Tibial nerve (tissue), 3 donors: Measurements from ENCODE around the gene PPP2R3A.

Experiments
- POLR2A ChIP-seq, 2 donors: fragments of 450-650 bp; IDR thresholded peaks; one replicate each; pipeline ENCODE4 v1.6.1; 2017; ENCODE audit warnings: antibody characterized with exemption in 2 of 2, mild to moderate bottlenecking in 2 of 2, moderate library complexity in 2 of 2
- TF ChIP-seq, protein P1 (sequence below), 5 experiments: fragments of 200-600 bp in 3 of 5; fragments of 450-650 bp in 2 of 5; sonication (generic) in 3 of 5; IDR thresholded peaks; one replicate each; pipeline ENCODE4 v1.5.1; 2016 to 2019; ENCODE audit warnings: antibody characterized with exemption in 5 of 5, mild to moderate bottlenecking in 3 of 5, moderate library complexity in 2 of 5

DNA sequence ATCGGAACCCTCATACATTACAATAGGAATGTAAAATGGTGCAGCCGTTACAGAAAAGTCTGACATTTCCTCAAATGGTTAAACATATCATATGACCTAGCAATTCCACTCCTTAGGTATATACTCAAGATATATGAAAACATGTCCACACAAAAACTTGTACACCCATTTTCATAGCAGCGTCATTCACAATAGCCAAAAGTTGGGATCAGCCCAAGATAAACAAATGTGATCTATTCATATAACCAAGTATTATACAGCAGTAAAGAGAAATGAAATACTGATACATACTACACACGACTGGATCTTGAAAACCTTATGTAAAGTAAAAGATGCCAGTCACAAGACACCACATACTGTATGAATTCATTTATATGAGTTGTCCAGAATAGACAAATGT lies 128.2 kb downstream of the PPP2R3A start:
- TF ChIP-seq, protein P1, sequence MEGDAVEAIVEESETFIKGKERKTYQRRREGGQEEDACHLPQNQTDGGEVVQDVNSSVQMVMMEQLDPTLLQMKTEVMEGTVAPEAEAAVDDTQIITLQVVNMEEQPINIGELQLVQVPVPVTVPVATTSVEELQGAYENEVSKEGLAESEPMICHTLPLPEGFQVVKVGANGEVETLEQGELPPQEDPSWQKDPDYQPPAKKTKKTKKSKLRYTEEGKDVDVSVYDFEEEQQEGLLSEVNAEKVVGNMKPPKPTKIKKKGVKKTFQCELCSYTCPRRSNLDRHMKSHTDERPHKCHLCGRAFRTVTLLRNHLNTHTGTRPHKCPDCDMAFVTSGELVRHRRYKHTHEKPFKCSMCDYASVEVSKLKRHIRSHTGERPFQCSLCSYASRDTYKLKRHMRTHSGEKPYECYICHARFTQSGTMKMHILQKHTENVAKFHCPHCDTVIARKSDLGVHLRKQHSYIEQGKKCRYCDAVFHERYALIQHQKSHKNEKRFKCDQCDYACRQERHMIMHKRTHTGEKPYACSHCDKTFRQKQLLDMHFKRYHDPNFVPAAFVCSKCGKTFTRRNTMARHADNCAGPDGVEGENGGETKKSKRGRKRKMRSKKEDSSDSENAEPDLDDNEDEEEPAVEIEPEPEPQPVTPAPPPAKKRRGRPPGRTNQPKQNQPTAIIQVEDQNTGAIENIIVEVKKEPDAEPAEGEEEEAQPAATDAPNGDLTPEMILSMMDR (IDR thresholded peaks at IDR 0.05) = no peak
- TF ChIP-seq POLR2A (IDR thresholded peaks at IDR 0.05) = no peak
